NCI-H82 treated with DMSO at 0.1 percent for 48 hours (cell line): Measurements from ENCODE around the gene RETN.

Experiments
- DNase-seq: peaks from one replicate; lab custom pipeline; 2025; ENCODE audit not compliant: unreplicated experiment; lab: John Stamatoyannopoulos, UW

The RETN gene

DNA sequence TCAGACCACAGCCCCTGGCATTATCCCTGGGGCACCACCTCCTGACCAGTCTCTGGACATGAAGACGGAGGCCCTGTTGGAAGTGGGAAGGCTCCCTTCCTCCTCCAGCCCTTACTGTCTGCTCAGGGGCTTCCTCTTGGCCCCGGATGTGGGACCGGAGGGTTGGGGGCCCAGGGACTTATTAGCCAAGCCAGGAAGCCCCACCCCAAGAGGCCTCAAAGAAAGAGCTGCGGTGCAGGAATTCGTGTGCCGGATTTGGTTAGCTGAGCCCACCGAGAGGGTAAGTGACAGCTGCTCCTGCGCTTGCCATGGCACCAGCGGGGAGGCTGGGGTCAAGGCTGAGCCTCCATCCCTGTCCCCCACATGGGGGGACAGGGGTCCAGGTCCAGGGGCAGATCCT, at the start of gene RETN:
Gene RETN (plus strand): TSS at position 208 of the 400 bp plus-strand sequence. CDS start 278 bp downstream, outside the sequence.
- no peak for DNase-seq

GRCh38 chr19:7619671-7620441, 49.0 kb upstream of the RETN start:
- no peak for DNase-seq

- DNase-seq, result no peak
Measured at GRCh38 chr19:7620442-7621412, 48.1 kb upstream of the RETN start.

- DNase-seq, result no peak
Measured at GRCh38 chr19:7622933-7623685, 45.7 kb upstream of the RETN start.

GRCh38 chr19:7623725-7624603, 44.9 kb upstream of the RETN start:
- DNase-seq, result no peak

DNA sequence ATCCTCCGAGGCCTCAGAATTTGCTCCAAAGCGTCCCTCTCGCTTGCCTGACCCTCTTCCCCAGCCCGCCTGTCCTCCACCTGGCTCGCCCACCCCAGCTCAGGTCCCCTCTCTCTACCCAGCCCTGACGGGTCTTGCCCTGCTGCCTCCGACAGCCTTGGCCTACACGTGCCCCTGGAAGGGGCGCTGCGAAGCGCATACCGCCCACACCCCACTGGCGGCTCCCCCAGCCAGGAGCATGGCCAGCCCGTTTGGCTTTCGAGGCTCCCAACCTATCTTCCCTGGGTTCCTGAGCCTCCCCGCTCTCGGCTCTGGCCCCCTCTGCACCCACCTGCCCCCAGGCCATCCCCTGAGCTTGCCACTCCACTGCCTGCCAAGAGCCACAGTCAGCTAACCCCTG, 44.0 kb upstream of the RETN start:
- DNase-seq, result no peak

DNA sequence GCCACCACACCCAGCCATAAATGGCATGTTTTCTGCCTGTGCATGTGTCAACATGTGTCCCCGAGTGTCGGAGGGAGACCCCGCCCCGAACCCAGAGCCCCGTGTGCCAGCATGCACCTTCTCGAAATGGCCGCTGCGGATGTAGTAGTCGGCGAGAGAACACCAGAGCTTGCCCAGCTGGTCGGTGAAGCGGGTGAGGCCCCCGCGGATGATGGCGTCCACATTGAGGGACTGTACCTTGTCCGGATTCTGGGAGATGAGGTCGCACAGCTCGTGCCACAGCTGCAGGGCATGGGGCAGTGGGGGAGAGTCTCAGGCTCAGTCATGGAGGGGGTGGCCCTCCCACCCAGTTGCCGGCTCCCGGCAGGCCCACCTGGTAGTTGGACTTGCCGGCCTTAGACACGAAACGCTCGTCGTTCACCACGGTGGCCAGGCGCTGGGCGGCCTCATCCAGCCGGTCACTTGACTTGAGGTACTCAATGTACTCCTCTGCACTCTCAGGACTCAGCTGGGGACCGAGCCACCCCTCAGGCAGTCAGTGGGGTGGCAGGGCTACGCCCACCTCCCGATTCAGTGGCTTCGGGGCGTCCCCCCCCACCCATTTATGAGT, 43.0 kb upstream of the RETN start:
- DNase-seq, result no peak

- DNase-seq, result no peak
Measured at GRCh38 chr19:7627166-7627565, 41.7 kb upstream of the RETN start.

- no peak for DNase-seq
Measured at GRCh38 chr19:7628589-7629311, 40.1 kb upstream of the RETN start.

DNA sequence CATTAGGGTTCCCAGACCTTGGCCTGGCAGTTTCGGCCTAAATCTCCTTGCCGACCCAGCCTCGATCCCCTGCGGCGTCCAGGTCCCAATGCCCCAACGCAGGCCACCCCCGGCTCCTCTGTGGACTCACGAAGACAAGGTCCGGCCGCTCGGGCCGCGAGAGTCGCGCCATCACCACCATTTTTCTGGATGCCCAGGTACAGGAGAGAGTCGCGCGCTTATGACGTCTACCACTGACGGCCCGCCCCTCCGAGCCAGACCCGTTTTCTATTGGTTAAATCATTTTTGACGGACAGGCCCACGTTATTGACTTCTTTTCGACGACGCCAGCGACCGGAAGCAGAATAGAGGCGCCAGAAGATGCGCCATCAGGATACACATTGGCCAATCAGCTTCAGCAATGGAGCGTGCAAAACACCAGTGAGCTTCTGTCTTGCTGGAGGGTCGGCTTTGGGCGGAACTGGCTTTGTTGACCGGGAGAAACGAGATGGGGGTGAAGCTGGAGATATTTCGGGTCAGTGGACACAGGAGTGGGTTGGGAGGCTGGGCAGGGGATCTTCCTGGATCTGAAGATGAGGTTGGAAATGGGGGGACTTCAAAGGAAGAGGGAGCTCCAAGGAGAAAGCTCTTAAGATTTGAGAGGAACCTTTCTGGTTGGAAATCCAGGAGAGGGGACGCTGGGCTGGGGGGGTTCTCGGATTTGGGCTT, 39.3 kb upstream of the RETN start, which contains the start of the genes PET100 and XAB2:
Gene PET100 (plus strand): TSS at position 447 of the 708 bp plus-strand sequence. CDS start 41 bp downstream, at position 488.
Gene XAB2 (minus strand): TSS at position 199 of the 708 bp plus-strand sequence. CDS start 18 bp downstream, at position 181.
- DNase-seq, result peak; percentile 96

- DNase-seq, result no peak
Measured at GRCh38 chr19:7631577-7631976, 37.3 kb upstream of the RETN start.

DNA sequence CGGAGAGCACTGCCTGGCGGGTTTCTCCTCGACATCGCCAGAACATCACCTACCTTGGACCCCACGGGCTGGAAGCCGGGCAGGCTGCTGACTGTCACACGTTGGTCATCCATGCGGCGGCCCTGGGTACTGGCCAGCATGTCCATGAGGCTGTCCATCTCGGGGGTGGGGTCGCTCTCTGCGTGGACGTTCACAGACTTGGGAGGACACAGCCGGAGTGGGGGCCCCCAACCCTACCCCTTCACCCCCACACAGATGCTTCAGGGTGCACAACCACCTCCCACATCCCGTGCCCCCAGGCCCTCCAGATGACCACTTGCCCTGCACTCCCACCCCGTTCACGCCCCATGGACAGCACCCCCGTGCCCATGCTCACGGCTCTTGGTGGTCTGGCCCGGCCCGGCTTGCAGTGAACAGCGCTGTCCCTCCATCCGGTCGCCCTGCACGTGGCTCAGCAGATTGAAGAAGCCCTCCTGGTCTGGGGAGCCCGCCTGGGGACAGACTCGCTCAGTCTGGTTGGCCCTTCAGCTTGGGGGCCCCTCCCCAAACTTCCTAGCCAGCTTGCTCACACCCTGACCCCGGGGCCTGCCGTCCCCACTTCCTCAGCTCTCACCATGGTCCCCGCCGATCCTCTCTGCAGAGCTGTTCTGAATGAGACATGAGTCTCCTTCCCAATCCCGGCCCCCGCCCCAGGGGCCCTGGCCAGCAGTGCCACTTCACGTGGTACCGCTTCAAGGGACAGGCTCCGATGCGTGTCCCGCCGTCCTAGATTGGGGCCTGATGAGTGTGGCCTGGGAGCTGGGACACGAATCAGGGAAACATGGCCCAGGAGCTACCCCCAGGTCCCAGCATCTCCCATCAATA, 36.3 kb upstream of the RETN start:
- DNase-seq, result no peak

GRCh38 chr19:7633698-7634097, 35.2 kb upstream of the RETN start, which contains the start of gene PCP2:
TSS of gene PCP2 (minus strand) at chr19:7633719. CDS start at chr19:7633457, 262 bp downstream.
- DNase-seq, result no peak

DNA sequence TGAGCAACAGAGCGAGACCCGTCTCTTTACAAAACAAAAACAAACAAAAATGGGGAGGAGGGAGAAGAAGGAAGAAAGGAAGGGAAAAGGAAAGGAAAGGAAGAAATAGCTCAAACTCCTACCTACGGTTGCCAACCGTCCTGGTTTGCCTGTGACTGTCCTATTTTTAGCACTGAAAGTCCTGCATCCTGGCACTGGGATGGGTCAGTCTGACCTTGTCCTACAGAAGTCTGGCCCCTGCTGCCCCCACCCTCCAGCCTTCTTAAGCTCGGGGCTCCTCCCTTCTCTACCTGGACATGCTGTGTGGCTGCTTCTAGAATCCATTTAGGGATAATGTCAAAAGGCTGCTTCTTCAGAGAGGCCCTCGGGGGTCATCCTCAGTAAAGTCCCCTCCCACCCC, 33.2 kb upstream of the RETN start:
- DNase-seq, result no peak

DNA sequence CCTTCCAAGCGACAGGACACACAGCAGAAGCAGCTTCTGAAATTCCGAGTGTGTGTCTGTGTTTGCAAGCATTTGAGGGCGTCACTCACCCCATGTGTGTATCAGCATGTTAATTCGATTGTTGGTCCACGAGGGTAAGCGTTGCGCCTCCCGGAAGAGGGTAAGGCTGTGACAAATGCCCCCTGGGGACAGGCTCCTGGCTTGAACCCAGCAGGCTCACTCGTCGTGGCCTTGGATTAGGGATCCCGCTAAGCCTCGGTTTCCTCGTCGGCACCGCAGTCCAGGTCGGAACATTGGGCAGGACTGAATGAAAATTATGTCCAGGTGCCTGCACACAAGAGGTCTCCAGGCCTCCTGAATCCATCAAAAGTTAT, 32.5 kb upstream of the RETN start:
- DNase-seq, result no peak

DNA sequence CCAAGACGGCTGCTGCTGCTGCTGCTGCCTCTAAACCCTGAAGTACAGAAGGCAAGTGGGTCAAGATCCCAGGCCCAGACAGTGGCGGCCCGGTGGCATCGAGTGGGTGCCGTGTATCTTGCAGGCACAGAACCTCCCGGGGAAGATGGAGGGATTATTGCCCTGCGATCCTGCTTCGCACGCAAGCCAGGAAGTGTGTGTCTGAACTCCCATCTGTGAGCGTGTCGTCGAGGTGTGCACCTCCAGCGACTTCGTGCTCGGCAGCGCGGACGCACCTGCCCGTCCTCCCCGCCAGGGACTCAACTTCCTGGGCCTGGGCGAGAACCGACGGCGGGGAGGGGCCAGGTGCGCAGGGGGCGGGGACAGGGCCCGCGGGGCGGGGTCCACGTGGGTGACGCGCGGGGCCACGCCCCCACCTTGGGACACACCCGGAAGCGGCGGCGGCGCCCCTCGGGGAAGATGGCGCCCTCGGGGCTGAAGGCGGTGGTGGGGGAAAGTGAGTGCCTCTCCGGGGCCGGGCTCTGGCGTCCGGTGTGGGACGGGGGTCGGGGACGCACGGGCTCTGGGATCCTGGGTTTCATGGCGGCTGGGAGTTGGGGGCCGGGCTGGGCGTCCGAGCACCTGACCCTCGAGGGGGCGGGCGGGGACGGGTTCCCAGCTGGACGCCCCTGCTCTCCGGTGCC, 32.0 kb upstream of the RETN start, which contains the start of gene STXBP2:
Gene STXBP2 (plus strand): TSS at position 420 of the 683 bp plus-strand sequence. CDS start 40 bp downstream, at position 460.
- no peak for DNase-seq
